Liver (tissue), 2 donors: ENCODE results near the gene KRTAP12-4.
"Not testable (repeated sequence)": the region's sequence is repeated elsewhere in the genome, so short reads cannot be mapped to it uniquely, and the experiment has no call there.

Source experiments
- YY1 ChIP-seq: IDR thresholded peaks from 2 replicates; pipeline ENCODE4 v1.6.1; 2016; ENCODE audit warnings: antibody characterized with exemption, mild to moderate bottlenecking
- TF ChIP-seq, protein P1 (sequence below): fragments of 150-350 bp; IDR thresholded peaks from 2 replicates; pipeline ENCODE4 v1.5.1; 2017; ENCODE audit warnings: improper control_type of control experiment, low read depth, low read length; ENCODE audit not compliant: missing input control
- donor health status: healthy.

GRCh38 chr21:44627831-44628233 lies 26.6 kb downstream of the KRTAP12-4 start:
- TF ChIP-seq, protein P1, sequence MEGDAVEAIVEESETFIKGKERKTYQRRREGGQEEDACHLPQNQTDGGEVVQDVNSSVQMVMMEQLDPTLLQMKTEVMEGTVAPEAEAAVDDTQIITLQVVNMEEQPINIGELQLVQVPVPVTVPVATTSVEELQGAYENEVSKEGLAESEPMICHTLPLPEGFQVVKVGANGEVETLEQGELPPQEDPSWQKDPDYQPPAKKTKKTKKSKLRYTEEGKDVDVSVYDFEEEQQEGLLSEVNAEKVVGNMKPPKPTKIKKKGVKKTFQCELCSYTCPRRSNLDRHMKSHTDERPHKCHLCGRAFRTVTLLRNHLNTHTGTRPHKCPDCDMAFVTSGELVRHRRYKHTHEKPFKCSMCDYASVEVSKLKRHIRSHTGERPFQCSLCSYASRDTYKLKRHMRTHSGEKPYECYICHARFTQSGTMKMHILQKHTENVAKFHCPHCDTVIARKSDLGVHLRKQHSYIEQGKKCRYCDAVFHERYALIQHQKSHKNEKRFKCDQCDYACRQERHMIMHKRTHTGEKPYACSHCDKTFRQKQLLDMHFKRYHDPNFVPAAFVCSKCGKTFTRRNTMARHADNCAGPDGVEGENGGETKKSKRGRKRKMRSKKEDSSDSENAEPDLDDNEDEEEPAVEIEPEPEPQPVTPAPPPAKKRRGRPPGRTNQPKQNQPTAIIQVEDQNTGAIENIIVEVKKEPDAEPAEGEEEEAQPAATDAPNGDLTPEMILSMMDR, result not testable (repeated sequence)
- not testable (repeated sequence) for TF ChIP-seq YY1
